Activated CD4-positive, CD25-positive, alpha-beta regulatory T cell (primary cell): ENCODE results near the gene ACSL1.
"Not testable (repeated sequence)": the region's sequence is repeated elsewhere in the genome, so short reads cannot be mapped to it uniquely, and the experiment has no call there.

Source experiments
- DNase-seq, 4 experiments: peaks; one replicate each; lab custom pipeline; 2025; lab: John Stamatoyannopoulos, UW

Gene ACSL1

GRCh38 chr4:184755278-184755677, 70.5 kb downstream of the ACSL1 start:
- DNase-seq = no peak

GRCh38 chr4:184752496-184753275, 73.1 kb downstream of the ACSL1 start:
- DNase-seq = no peak

- no peak for DNase-seq
These were observed 74.2 kb downstream of the ACSL1 start for GRCh38 chr4:184751585-184751956.

GRCh38 chr4:184750926-184751584, 74.7 kb downstream of the ACSL1 start:
- no peak for DNase-seq

DNA sequence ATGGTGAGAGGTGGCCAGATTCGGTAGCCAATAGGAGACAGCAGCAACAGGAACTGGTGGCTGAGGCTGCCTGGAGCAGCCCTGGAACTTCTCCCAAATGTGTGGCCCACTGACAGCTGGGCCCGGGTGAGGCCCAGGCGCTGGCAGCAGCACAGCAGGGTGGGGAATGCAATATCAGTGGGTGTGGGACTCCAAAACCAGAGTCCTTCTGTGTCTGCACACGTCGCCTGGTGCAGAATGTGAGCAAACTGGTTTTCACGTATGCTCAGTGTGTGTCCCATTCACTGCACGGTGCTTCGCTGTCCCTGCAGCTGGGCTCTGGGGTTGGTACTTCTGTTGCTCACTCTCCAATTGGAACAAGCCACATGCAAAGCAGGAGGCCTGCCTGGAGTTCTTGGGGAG, 77.5 kb downstream of the ACSL1 start:
- no peak for DNase-seq

DNA sequence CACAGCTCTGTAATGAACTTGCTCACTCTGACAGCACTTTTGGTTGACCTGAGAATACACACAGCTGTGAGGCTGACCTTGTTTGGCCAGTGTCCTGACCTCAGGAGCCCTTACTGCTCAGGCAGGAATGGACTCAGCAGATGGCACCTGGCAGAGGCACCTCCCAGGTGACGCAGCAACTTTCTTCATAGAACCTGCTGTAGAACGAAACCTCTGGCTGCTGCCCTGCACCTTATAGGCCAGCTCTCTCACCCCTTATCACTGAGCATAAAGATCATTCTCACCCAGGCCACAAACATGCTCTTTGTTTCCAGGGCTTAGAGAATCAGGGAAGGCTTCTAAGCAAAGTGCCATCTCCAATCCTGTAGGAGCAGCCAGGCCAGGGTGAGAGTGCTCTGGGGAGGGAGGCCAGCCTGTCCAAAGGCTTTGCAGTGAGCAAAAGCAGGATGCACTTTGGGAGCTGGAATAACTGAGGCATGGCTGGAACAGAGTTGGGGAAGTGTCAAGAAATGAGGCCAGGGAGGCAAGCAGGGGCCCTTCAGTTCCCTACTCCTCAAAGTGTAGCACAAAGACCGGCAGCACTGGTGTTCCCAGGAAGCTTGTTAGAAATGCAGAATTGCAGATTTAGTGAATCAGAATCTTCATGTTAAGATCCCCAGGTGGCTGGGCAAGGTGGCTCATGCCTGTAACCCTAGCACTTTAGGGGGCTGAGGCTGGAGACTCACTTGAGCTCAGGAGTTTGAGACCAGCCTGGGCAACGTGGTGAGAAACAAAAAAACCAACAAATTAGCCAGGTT, 78.5 kb downstream of the ACSL1 start:
- no peak for DNase-seq

- peak; percentile 14 to 54 (median 40) for DNase-seq
These were observed 79.7 kb downstream of the ACSL1 start for GRCh38 chr4:184745831-184746795.

GRCh38 chr4:184744236-184744635, 81.5 kb downstream of the ACSL1 start:
- DNase-seq = no peak

DNA sequence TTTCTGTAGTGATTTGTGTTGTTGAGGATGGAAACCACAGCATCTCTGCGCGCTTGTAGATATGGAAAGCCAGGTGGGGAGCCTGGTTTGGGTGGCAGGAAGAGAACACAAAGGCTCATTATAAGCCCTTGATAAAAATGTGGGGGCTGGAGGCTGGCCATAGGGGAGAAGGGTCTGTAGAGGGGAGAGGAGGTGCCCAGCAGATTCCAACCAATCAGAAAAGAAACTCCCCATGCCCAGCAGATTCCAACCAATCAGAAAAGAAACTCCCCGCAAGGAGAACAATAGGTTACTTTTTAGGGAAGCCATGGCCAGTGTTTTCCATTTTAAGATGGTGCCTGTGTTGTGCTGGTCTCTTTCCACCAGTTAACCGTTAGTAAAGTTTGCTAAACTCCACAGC, 82.1 kb downstream of the ACSL1 start:
- DNase-seq = no peak

DNA sequence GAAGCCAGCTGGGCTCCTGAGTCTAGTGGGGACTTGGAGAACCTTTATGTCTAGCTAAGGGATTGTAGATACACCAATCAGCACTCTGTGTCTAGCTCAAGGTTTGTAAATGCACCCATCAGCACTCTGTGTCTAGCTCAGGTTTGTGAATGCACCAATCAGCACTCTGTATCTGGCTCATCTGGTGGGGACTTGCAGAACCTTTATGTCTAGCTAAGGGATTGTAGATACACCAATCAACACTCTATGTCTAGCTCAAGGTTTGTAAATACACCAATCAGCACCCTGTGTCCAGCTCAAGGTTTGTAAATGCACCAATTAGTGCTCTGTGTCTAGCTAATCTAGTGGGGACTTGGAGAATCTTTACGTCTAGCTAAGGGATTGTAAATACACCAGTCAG, 84.1 kb downstream of the ACSL1 start:
- DNase-seq = not testable (repeated sequence)

GRCh38 chr4:184740980-184741391, 84.8 kb downstream of the ACSL1 start:
- DNase-seq = no peak

- DNase-seq = not testable (repeated sequence)
These were observed 86.2 kb downstream of the ACSL1 start for GRCh38 chr4:184739575-184739974.

- no peak for DNase-seq
These were observed 91.0 kb downstream of the ACSL1 start for GRCh38 chr4:184734758-184735157.

- peak; percentile 87 to 93 (median 91) for DNase-seq
These were observed 91.9 kb downstream of the ACSL1 start, which contains the start of gene CENPU for GRCh38 chr4:184733654-184734524. TSS of gene CENPU (minus strand) at chr4:184734096. CDS start at chr4:184734062, 34 bp downstream.

DNA sequence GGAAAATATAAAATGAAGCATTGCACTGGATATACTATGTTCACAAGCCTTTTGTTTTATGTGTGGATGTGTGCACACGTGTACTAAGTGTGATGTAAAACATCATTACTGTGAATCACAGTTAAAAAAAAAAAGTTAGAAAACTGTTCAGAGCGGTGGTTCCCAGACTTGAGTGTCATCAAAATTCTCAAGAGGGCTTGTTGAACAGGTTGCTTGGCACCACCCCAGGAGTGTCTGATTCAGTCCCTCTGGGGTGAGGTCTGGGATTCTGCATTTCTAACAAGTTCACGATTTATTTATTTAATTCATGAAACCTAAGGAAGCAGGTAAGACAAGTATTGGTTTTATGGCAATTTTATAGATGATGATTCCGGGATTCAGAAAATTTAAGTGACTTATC, 93.6 kb downstream of the ACSL1 start:
- no peak for DNase-seq

DNA sequence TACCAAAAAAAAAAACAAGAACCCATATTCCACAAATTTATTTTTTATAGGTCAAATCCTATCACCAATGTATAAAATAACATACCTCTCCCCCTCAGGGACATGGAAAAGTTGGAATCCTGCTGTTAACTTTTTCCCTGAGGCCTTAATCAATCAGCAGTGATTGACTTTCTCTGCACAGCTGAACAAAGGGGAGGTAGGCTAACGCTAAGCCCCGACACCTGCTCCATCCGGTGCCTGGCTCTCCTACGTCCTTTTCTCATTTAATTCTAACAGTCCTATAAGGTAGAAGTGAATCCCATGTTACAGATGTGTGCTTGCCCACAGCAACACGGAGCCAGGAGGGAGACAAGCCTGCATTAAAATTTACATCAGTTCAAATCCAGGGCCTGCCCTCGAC, 94.7 kb downstream of the ACSL1 start:
- no peak for DNase-seq

GRCh38 chr4:184729946-184730345, 95.8 kb downstream of the ACSL1 start:
- DNase-seq = no peak

GRCh38 chr4:184728858-184729257, 96.9 kb downstream of the ACSL1 start:
- no peak for DNase-seq

GRCh38 chr4:184727430-184727829, 98.3 kb downstream of the ACSL1 start:
- DNase-seq = no peak

- no peak for DNase-seq
These were observed 103.0 kb downstream of the ACSL1 start for GRCh38 chr4:184722798-184723197.
